Liver (tissue), 9 donors: ENCODE measurements around the gene PNKD. TPM values are rescaled to one million over a fixed set of nuclear protein-coding genes. Genes with fewer than 3 reads are reported as not detected.
"Not testable (repeated sequence)": the region's sequence is repeated elsewhere in the genome, so short reads cannot be mapped to it uniquely, and the experiment has no call there.

Source experiments
- DNase-seq: peaks from one replicate; pipeline ENCODE4 v3.0.0-alpha.2; 2017; ENCODE audit warnings: low spot score
- H3K27ac ChIP-seq, 2 donors: one replicate each; pipeline ENCODE4 v1.7.0; 2013; ENCODE audit warnings: inconsistent platforms in 2 of 2, low read length in 2 of 2, control low read depth in 1 of 2, low read depth in 1 of 2, mild to moderate bottlenecking in 1 of 2
- H3K27me3 ChIP-seq, 4 donors: one replicate each; pipeline versions ENCODE4 v1.6.1 to v1.7.0; 2013; ENCODE audit warnings: low read length in 3 of 4, inconsistent platforms in 1 of 4, mild to moderate bottlenecking in 1 of 4, moderate library complexity in 1 of 4; ENCODE audit not compliant: control insufficient read depth in 4 of 4, insufficient read depth in 4 of 4
- H3K36me3 ChIP-seq, 4 donors: one replicate each; pipeline versions ENCODE4 v1.6.1 to v1.7.0; 2013; ENCODE audit warnings: low read length in 3 of 4, mild to moderate bottlenecking in 3 of 4, low read depth in 1 of 4, moderate library complexity in 1 of 4; ENCODE audit not compliant: control insufficient read depth in 4 of 4, insufficient read depth in 3 of 4
- H3K4me1 ChIP-seq, 4 donors: one replicate each; pipeline versions ENCODE4 v1.6.1 to v1.7.0; 2013; ENCODE audit warnings: low read length in 3 of 4, mild to moderate bottlenecking in 3 of 4, moderate library complexity in 1 of 4; ENCODE audit not compliant: control insufficient read depth in 4 of 4, insufficient read depth in 4 of 4
- H3K4me3 ChIP-seq, 3 donors: one replicate each; pipeline versions ENCODE4 v1.6.1 to v1.7.0; 2013; ENCODE audit warnings: low read length in 3 of 3, control low read depth in 1 of 3, low read depth in 1 of 3, mild to moderate bottlenecking in 1 of 3
- H3K9ac ChIP-seq, 2 donors: one replicate each; pipeline ENCODE4 v1.7.0; 2013; ENCODE audit warnings: low read length in 2 of 2, mild to moderate bottlenecking in 2 of 2, moderate library complexity in 2 of 2, control low read depth in 1 of 2, low read depth in 1 of 2
- H3K9me3 ChIP-seq, 4 donors: one replicate each; pipeline versions ENCODE4 v1.6.1 to v1.7.0; 2013; ENCODE audit warnings: low read length in 3 of 4; ENCODE audit not compliant: control insufficient read depth in 4 of 4
- ATF3 ChIP-seq: IDR thresholded peaks from 2 replicates; pipeline ENCODE4 v1.6.1; 2016; ENCODE audit warnings: antibody characterized with exemption
- CTCF ChIP-seq: fragments of 150-350 bp; IDR thresholded peaks from 2 replicates; pipeline ENCODE4 v1.5.1; 2017; ENCODE audit warnings: improper control_type of control experiment, low read depth, low read length; ENCODE audit not compliant: missing input control
- EGR1 ChIP-seq, 2 donors: IDR thresholded peaks; 2 replicates each; pipeline ENCODE4 v1.6.1; 2016 to 2018; ENCODE audit warnings: antibody characterized with exemption in 2 of 2, low read depth in 2 of 2
- FOXA1 ChIP-seq: IDR thresholded peaks from 2 replicates; pipeline ENCODE4 v1.6.1; 2016; ENCODE audit warnings: antibody characterized with exemption
- FOXA2 ChIP-seq: IDR thresholded peaks from 2 replicates; pipeline ENCODE4 v1.6.1; 2016; ENCODE audit warnings: antibody characterized with exemption
- GABPA ChIP-seq, 2 donors: IDR thresholded peaks in 1 of 2; conservative IDR thresholded peaks in 1 of 2; 2 replicates each; pipeline ENCODE4 v1.6.1; 2016; ENCODE audit warnings: antibody characterized with exemption in 2 of 2, mild to moderate bottlenecking in 1 of 2, moderate library complexity in 1 of 2
- HNF4A ChIP-seq, 2 donors: conservative IDR thresholded peaks; 2 replicates each; pipeline ENCODE4 v1.6.1; 2016; ENCODE audit warnings: antibody characterized with exemption in 2 of 2, mild to moderate bottlenecking in 2 of 2
- HNF4G ChIP-seq: IDR thresholded peaks from 2 replicates; pipeline ENCODE4 v1.6.1; 2016; ENCODE audit warnings: antibody characterized with exemption
- JUND ChIP-seq, 2 donors: IDR thresholded peaks; 2 replicates each; pipeline ENCODE4 v1.6.1; 2016; ENCODE audit warnings: antibody characterized with exemption in 2 of 2
- MAX ChIP-seq: IDR thresholded peaks from 2 replicates; pipeline ENCODE4 v1.6.1; 2016; ENCODE audit warnings: antibody characterized with exemption
- NR2F2 ChIP-seq: IDR thresholded peaks from 2 replicates; pipeline ENCODE4 v1.6.1; 2016; ENCODE audit warnings: antibody characterized with exemption
- RAD21 ChIP-seq, 2 donors: IDR thresholded peaks; 2 replicates each; pipeline ENCODE4 v1.6.1; 2016; ENCODE audit warnings: antibody characterized with exemption in 2 of 2, mild to moderate bottlenecking in 2 of 2
- RXRA ChIP-seq, 2 donors: IDR thresholded peaks; 2 replicates each; pipeline ENCODE4 v1.6.1; 2017 to 2018; ENCODE audit warnings: antibody characterized with exemption in 2 of 2, mild to moderate bottlenecking in 1 of 2
- SP1 ChIP-seq: IDR thresholded peaks from 2 replicates; pipeline ENCODE4 v1.6.1; 2018; ENCODE audit warnings: antibody characterized with exemption, mild to moderate bottlenecking
- TAF1 ChIP-seq: conservative IDR thresholded peaks from 2 replicates; pipeline ENCODE4 v1.6.1; 2016; ENCODE audit warnings: antibody characterized with exemption, mild to moderate bottlenecking
- YY1 ChIP-seq: IDR thresholded peaks from 2 replicates; pipeline ENCODE4 v1.6.1; 2016; ENCODE audit warnings: antibody characterized with exemption, mild to moderate bottlenecking
- WGBS: extraction: QIAGEN DNeasy Blood & Tissue Kit; methylation state at CpG from one replicate; pipeline ENCODE4 v1.1.7; 2013; 5-methylcytosine and 5-hydroxymethylcytosine counted together
- polyA plus RNA-seq, 2 donors: library from polyadenylated mRNA; stranded (reverse) in 1 of 2; unstranded in 1 of 2; fragments of 200-250 nt in 1 of 2; fragments of >200 nt in 1 of 2; fragmentation: Nextera tagmentation in 1 of 2; extraction: Ambion mirVana in 1 of 2; gene quantifications; one replicate each; pipeline versions ENCODE4 v1.2.1 to v1.2.3, GENCODE V29; 2013 to 2015
- total RNA-seq, 2 donors: library from RNA; depleted of rRNA; stranded (reverse); fragments of >200 nt; gene quantifications; one replicate each; pipeline ENCODE4 v1.2.3, GENCODE V29; 2014
- TF ChIP-seq, protein P1 (sequence below): IDR thresholded peaks from 2 replicates; pipeline ENCODE4 v1.6.1; 2016; ENCODE audit warnings: antibody characterized with exemption, mild to moderate bottlenecking
- TF ChIP-seq, protein P2 (sequence below): IDR thresholded peaks from 2 replicates; pipeline ENCODE4 v1.6.1; 2016; ENCODE audit warnings: antibody characterized with exemption
- donor health status: healthy.
- donor health status: healthy.
- donor health status: healthy.
- donor health status: healthy.
- donor health status: healthy.

PNKD gene
- total and polyA plus RNA-seq, 4 donors = 28.5 to 161 (median 94.9) TPM

GRCh38 chr2:218272531-218273212, 2.4 kb downstream of the PNKD start:
- Histone ChIP-seq H3K9me3 (no peaks in the 10 kb centered on the region), H3K9ac (no peak overlapping the region), H3K36me3 (peaks cover 8 to 40% (median 36%) of the 10 kb centered on the region in 4 donors), H3K4me1 (peaks cover 2 to 32% (median 28%) of the 10 kb centered on the region in 4 donors), H3K4me3 (no peak overlapping the region), H3K27me3 (no peaks in the 10 kb centered on the region), H3K27ac (peak overlapping the region; percentile 35 to 49)
- TF ChIP-seq RXRA (IDR thresholded peaks at IDR 0.05) (peak; percentile 46 to 55), CTCF (peak; percentile 93), GABPA (IDR thresholded peaks at IDR 0.05 in 1 of 2, conservative IDR thresholded peaks at IDR 0.05 in 1 of 2) (no peak), ATF3 (peak; percentile 41), SP1 (peak; percentile 42), TAF1 (no peak), HNF4G (peak; percentile 10), RAD21 (IDR thresholded peaks at IDR 0.05) (peak; percentile 97), NR2F2 (peak; percentile 25), EGR1 (IDR thresholded peaks at IDR 0.05; ENCODE audit: low read depth in 2 of 2) (no peak), YY1 (peak; percentile 42), FOXA1 (no peak), FOXA2 (peak; percentile 67), JUND (IDR thresholded peaks at IDR 0.05) (peak; percentile 22 to 41), HNF4A (conservative IDR thresholded peaks at IDR 0.05) (peak; percentile 46 to 60), MAX (no peak)
- TF ChIP-seq, protein P1, sequence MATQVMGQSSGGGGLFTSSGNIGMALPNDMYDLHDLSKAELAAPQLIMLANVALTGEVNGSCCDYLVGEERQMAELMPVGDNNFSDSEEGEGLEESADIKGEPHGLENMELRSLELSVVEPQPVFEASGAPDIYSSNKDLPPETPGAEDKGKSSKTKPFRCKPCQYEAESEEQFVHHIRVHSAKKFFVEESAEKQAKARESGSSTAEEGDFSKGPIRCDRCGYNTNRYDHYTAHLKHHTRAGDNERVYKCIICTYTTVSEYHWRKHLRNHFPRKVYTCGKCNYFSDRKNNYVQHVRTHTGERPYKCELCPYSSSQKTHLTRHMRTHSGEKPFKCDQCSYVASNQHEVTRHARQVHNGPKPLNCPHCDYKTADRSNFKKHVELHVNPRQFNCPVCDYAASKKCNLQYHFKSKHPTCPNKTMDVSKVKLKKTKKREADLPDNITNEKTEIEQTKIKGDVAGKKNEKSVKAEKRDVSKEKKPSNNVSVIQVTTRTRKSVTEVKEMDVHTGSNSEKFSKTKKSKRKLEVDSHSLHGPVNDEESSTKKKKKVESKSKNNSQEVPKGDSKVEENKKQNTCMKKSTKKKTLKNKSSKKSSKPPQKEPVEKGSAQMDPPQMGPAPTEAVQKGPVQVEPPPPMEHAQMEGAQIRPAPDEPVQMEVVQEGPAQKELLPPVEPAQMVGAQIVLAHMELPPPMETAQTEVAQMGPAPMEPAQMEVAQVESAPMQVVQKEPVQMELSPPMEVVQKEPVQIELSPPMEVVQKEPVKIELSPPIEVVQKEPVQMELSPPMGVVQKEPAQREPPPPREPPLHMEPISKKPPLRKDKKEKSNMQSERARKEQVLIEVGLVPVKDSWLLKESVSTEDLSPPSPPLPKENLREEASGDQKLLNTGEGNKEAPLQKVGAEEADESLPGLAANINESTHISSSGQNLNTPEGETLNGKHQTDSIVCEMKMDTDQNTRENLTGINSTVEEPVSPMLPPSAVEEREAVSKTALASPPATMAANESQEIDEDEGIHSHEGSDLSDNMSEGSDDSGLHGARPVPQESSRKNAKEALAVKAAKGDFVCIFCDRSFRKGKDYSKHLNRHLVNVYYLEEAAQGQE = no peak
- TF ChIP-seq, protein P2, sequence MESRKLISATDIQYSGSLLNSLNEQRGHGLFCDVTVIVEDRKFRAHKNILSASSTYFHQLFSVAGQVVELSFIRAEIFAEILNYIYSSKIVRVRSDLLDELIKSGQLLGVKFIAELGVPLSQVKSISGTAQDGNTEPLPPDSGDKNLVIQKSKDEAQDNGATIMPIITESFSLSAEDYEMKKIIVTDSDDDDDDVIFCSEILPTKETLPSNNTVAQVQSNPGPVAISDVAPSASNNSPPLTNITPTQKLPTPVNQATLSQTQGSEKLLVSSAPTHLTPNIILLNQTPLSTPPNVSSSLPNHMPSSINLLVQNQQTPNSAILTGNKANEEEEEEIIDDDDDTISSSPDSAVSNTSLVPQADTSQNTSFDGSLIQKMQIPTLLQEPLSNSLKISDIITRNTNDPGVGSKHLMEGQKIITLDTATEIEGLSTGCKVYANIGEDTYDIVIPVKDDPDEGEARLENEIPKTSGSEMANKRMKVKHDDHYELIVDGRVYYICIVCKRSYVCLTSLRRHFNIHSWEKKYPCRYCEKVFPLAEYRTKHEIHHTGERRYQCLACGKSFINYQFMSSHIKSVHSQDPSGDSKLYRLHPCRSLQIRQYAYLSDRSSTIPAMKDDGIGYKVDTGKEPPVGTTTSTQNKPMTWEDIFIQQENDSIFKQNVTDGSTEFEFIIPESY = no peak
- 24% methylated on average over 18 of the region's 18 CpGs for WGBS
- DNase-seq = peak; percentile 86

DNA sequence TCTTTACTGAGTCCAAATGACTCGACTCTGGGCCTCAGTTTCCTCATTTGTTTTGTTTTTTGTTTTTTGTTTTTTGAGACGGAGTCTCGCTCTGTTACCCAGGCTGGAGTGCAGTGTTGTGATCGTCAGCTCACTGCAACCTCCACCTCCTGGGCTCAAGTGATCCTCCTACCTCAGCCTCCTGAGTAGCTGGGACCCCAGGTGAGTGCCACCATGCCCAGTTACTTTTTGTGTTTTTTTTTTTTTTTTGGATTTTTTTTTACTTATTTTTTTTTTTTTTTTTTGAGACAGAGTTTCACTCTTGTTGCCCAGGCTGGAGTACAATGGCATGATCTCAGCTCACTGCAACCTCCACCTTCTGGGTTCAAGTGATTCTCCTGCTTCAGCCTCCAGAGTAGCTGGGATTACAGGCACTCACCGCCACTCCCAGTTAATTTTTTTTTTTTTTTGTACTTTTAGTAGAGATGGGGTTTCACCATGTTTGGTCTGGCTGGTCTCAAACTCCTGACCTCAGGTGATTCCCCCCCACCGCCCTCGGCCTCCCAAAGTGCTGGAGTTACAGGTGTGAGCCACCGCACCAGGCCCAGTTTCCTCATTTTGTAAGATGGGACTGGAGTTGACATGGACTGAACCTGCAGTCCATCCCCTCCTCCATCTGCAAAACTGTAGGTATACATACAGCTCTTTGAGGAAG, 3.0 kb downstream of the PNKD start:
- H3K27me3 ChIP-seq, DNase-seq, H3K9ac ChIP-seq, H3K4me3 ChIP-seq, H3K9me3 ChIP-seq: not testable (repeated sequence)
- Histone ChIP-seq H3K27ac (peak overlapping the region in 1 of 2 donors; percentile 37), H3K4me1 (peaks cover 2 to 32% (median 28%) of the 10 kb centered on the region in 4 donors), H3K36me3 (peaks cover 9 to 47% (median 40%) of the 10 kb centered on the region in 4 donors)
- WGBS = 85% methylated on average over 8 of the region's 8 CpGs
